ENCODE data around the gene DCAF8. TPM values are rescaled to one million over a fixed set of nuclear protein-coding genes. Genes with fewer than 3 reads are reported as not detected.

DCAF8 gene
- total and polyA plus RNA-seq, 12 donors = 64.3 to 162 (median 132) TPM

- Histone ChIP-seq H3K9me3 (replicated peaks in 1 of 3) (no peaks in the 10 kb centered on the region), H3K4me3 (no peak overlapping the region), H3K27me3 (no peaks in the 10 kb centered on the region), H3K27ac (no peak overlapping the region), H3K4me1 (replicated peaks in 1 of 2) (peaks cover 0 to 13% of the 10 kb centered on the region in 2 donors), H3K36me3 (replicated peaks in 1 of 2) (peaks cover 0 to 22% of the 10 kb centered on the region in 2 donors)
- intact Hi-C loops (cut with DNase I) = loop anchor here in 1 of 2 donors (10.0 kb wide), 1 partner anchor 52 kb away; the partner anchor contains the start of gene CASQ1
- WGBS, 4 donors = 93 to 100% (median 95%) methylated on average over 1 of the region's 1 CpG
- TF ChIP-seq CTCF (IDR thresholded peaks at IDR 0.05) (no peak), POLR2A (IDR thresholded peaks at IDR 0.05) (no peak)
- DNase-seq = no peak
Observed at GRCh38 chr1:160247053-160247452, 15.3 kb downstream of the DCAF8 start.

GRCh38 chr1:160245434-160245833 is 16.9 kb downstream of the DCAF8 start:
- H3K27ac ChIP-seq = no peak overlapping the region
- H3K27me3 ChIP-seq = no peaks in the 10 kb centered on the region
- DNase-seq = no peak
- 82 to 83% (median 83%) methylated on average over 1 of the region's 1 CpG for WGBS, 4 donors
- TF ChIP-seq CTCF (IDR thresholded peaks at IDR 0.05) (no peak), POLR2A (IDR thresholded peaks at IDR 0.05) (no peak)
- intact Hi-C loops (cut with DNase I) = loop anchor here in 1 of 2 donors (10.0 kb wide), 1 partner anchor 51 kb away; the partner anchor contains the start of gene CASQ1
- H3K4me3 ChIP-seq = no peak overlapping the region
- H3K9me3 ChIP-seq (replicated peaks in 1 of 3) = no peaks in the 10 kb centered on the region
- peaks cover 0 to 9% of the 10 kb centered on the region in 2 donors for H3K4me1 ChIP-seq (replicated peaks in 1 of 2)
- peaks cover 0 to 31% of the 10 kb centered on the region in 2 donors for H3K36me3 ChIP-seq (replicated peaks in 1 of 2)

- peaks cover 0 to 40% of the 10 kb centered on the region in 2 donors for H3K36me3 ChIP-seq (replicated peaks in 1 of 2)
- H3K27me3 ChIP-seq = no peaks in the 10 kb centered on the region
- no peak for TF ChIP-seq POLR2A (IDR thresholded peaks at IDR 0.05)
- WGBS, 4 donors = 62 to 81% (median 78%) methylated on average over 1 of the region's 1 CpG
- no peak overlapping the region for H3K4me3 ChIP-seq
- intact Hi-C loops (cut with DNase I) = loop anchor here in 1 of 2 donors (10.0 kb wide), 1 partner anchor 49 kb away; the partner anchor contains the start of gene CASQ1
- no peak for DNase-seq
- H3K27ac ChIP-seq = no peak overlapping the region
- H3K9me3 ChIP-seq (replicated peaks in 1 of 3) = no peaks in the 10 kb centered on the region
- peaks cover 0 to 12% of the 10 kb centered on the region in 2 donors for H3K4me1 ChIP-seq (replicated peaks in 1 of 2)
Observed at GRCh38 chr1:160244209-160244608, 18.1 kb downstream of the DCAF8 start.

- intact Hi-C loops (cut with DNase I) = loop anchor here in 1 of 2 donors (10.0 kb wide), 1 partner anchor 49 kb away; the partner anchor contains the start of gene CASQ1
Observed at GRCh38 chr1:160243767-160244166, 18.6 kb downstream of the DCAF8 start.

More at GRCh38 chr1:160243767-160244166, 18.6 kb downstream of the DCAF8 start:
- Histone ChIP-seq H3K9me3 (replicated peaks in 1 of 3) (no peaks in the 10 kb centered on the region), H3K27ac (no peak overlapping the region), H3K4me1 (replicated peaks in 1 of 2) (peaks cover 2 to 16% of the 10 kb centered on the region in 2 donors), H3K27me3 (no peaks in the 10 kb centered on the region), H3K36me3 (replicated peaks in 1 of 2) (peaks cover 0 to 45% of the 10 kb centered on the region in 2 donors), H3K4me3 (no peak overlapping the region)
- no peak for TF ChIP-seq POLR2A (IDR thresholded peaks at IDR 0.05)
- no peak for TF ChIP-seq CTCF (IDR thresholded peaks at IDR 0.05)
- DNase-seq = no peak
